Neural cell (in vitro differentiated cells): ENCODE data around the gene TMEM273.

ENCODE experiments used
- EP300 ChIP-seq: fragments of 450-650 bp; conservative IDR thresholded peaks from 2 replicates; pipeline ENCODE4 v1.6.1; 2014; ENCODE audit warnings: antibody characterized with exemption, mild to moderate bottlenecking, moderate library complexity; ENCODE audit not compliant: poor library complexity, severe bottlenecking
- EZH2 ChIP-seq: fragments of 200-600, 300-800 bp; shearing (Covaris generic), sonication (generic); IDR thresholded peaks from 2 replicates; pipeline ENCODE4 v1.6.1; 2014; ENCODE audit warnings: antibody characterized with exemption, low read length, borderline replicate concordance, mild to moderate bottlenecking; ENCODE audit not compliant: insufficient read depth, poor library complexity, severe bottlenecking
- MXI1 ChIP-seq: fragments of 450-650 bp; conservative IDR thresholded peaks from 2 replicates; pipeline ENCODE4 v1.6.1; 2014; ENCODE audit warnings: antibody characterized with exemption, mild to moderate bottlenecking; ENCODE audit not compliant: poor library complexity, severe bottlenecking
- POLR2AphosphoS5 ChIP-seq: IDR thresholded peaks from 2 replicates; pipeline ENCODE4 v1.6.1; 2012
- RAD21 ChIP-seq: fragments of 450-650 bp; conservative IDR thresholded peaks from 2 replicates; pipeline ENCODE4 v1.6.1; 2014; ENCODE audit warnings: antibody characterized with exemption, mild to moderate bottlenecking, moderate library complexity
- REST ChIP-seq: IDR thresholded peaks from 2 replicates; pipeline ENCODE4 v1.6.1; 2012; ENCODE audit warnings: borderline replicate concordance
- SMC3 ChIP-seq: fragments of 450-650 bp; conservative IDR thresholded peaks from 2 replicates; pipeline ENCODE4 v1.6.1; 2014; ENCODE audit warnings: antibody characterized with exemption, mild to moderate bottlenecking, moderate library complexity; ENCODE audit not compliant: poor library complexity
- TAF1 ChIP-seq: IDR thresholded peaks from 2 replicates; pipeline ENCODE4 v1.6.1; 2012; ENCODE audit warnings: low read depth
- TF ChIP-seq, protein P1 (sequence below): fragments of 450-650 bp; IDR thresholded peaks from 2 replicates; pipeline ENCODE4 v1.5.1; 2014; ENCODE audit warnings: antibody characterized with exemption, mild to moderate bottlenecking, moderate library complexity; ENCODE audit not compliant: poor library complexity, severe bottlenecking

DNA sequence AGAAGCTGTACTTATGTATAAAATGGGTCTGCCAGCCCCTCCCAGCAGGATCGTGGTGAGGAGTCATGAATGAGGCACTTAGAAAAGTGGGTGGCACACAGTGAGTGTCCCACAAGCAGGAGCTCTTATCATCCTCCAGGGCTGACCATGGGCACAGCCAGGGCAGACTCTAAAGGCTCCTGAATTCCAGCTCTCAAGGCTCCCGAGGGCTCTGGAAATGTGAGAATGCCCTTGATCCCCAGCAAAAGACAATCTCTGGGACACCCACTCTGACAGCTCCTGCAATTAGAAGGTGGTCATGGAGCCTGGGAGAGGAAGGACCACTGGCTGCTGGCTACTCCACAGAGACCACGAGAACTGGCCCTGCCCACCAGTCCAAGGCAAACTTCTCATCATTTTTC lies 74.5 kb downstream of the TMEM273 start:
- TF ChIP-seq, protein P1, sequence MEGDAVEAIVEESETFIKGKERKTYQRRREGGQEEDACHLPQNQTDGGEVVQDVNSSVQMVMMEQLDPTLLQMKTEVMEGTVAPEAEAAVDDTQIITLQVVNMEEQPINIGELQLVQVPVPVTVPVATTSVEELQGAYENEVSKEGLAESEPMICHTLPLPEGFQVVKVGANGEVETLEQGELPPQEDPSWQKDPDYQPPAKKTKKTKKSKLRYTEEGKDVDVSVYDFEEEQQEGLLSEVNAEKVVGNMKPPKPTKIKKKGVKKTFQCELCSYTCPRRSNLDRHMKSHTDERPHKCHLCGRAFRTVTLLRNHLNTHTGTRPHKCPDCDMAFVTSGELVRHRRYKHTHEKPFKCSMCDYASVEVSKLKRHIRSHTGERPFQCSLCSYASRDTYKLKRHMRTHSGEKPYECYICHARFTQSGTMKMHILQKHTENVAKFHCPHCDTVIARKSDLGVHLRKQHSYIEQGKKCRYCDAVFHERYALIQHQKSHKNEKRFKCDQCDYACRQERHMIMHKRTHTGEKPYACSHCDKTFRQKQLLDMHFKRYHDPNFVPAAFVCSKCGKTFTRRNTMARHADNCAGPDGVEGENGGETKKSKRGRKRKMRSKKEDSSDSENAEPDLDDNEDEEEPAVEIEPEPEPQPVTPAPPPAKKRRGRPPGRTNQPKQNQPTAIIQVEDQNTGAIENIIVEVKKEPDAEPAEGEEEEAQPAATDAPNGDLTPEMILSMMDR: no peak
- no peak for TF ChIP-seq EP300
- TF ChIP-seq EZH2: no peak
- no peak for TF ChIP-seq SMC3
- no peak for TF ChIP-seq TAF1
- TF ChIP-seq POLR2AphosphoS5: no peak
- no peak for TF ChIP-seq RAD21
- no peak for TF ChIP-seq REST
- no peak for TF ChIP-seq MXI1
